Measurements from ENCODE around the gene GNAI1. TPM values are rescaled to one million over a fixed set of nuclear protein-coding genes. Genes with fewer than 3 reads are reported as not detected.

Gene GNAI1
- total RNA-seq, 2 experiments from 2014 or later, result not detected

DNA sequence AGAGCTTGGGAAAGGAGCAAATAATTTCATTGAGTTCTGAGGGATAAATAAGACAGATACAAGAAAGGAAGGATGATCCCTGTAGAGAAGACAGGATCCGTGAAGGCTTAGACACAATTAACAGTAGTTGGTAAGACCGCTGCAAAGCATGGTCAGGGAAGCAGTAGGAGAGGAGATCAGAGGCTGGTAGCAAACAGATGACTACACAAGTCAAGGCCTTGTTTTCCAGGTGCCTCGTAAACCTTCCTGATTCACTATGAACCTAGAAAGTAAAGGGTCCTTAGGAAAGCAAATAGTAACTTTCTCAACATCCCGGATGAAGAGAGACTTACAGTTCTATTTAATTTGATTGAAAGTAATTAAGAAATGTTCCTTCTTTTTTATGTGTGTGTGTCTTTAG is 118.6 kb downstream of the GNAI1 start:
- H3K27ac ChIP-seq (ENCODE audit: low read depth, low read length, poor library complexity, severe bottlenecking), result no peak overlapping the region
- no peak overlapping the region for H3K4me3 ChIP-seq (ENCODE audit: low read depth, low read length, poor library complexity, severe bottlenecking)
- no peak overlapping the region for H2AFZ ChIP-seq (ENCODE audit: low read length)
- TF ChIP-seq, protein P1, sequence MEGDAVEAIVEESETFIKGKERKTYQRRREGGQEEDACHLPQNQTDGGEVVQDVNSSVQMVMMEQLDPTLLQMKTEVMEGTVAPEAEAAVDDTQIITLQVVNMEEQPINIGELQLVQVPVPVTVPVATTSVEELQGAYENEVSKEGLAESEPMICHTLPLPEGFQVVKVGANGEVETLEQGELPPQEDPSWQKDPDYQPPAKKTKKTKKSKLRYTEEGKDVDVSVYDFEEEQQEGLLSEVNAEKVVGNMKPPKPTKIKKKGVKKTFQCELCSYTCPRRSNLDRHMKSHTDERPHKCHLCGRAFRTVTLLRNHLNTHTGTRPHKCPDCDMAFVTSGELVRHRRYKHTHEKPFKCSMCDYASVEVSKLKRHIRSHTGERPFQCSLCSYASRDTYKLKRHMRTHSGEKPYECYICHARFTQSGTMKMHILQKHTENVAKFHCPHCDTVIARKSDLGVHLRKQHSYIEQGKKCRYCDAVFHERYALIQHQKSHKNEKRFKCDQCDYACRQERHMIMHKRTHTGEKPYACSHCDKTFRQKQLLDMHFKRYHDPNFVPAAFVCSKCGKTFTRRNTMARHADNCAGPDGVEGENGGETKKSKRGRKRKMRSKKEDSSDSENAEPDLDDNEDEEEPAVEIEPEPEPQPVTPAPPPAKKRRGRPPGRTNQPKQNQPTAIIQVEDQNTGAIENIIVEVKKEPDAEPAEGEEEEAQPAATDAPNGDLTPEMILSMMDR (conservative IDR thresholded peaks at IDR 0.05; ENCODE audit: low read length), result no peak
- no peak for TF ChIP-seq EZH2phosphoT487 (IDR thresholded peaks at IDR 0.05; ENCODE audit: borderline replicate concordance, low read depth, low read length)
- intact Hi-C loops (cut with micrococcal nuclease; ENCODE audit: unreplicated experiment), result no loop called here
- DNase-seq (ENCODE audit: low spot score), result no peak
- H3K4me1 ChIP-seq (ENCODE audit: insufficient read depth, low read length, poor library complexity, severe bottlenecking), result no peaks in the 10 kb centered on the region
- H3K9me3 ChIP-seq (ENCODE audit: low read length), result no peaks in the 10 kb centered on the region
- ChIA-PET POLR2A (no interaction called here), CTCF (ENCODE audit: unreplicated experiment) (no interaction called here)
- BruUV-seq (replicated peaks), result no TSS peak
- H3K79me2 ChIP-seq (ENCODE audit: insufficient read depth, low read depth, low read length), result no peaks in the 10 kb centered on the region
- H3K9me2 ChIP-seq (ENCODE audit: insufficient read depth, low read length), result no peaks in the 10 kb centered on the region
- H3K36me3 ChIP-seq (ENCODE audit: insufficient read depth, low read length), result no peaks in the 10 kb centered on the region
- H3K4me2 ChIP-seq (ENCODE audit: low read length), result no peak overlapping the region
- H4K20me1 ChIP-seq (ENCODE audit: insufficient read depth, low read length), result no peaks in the 10 kb centered on the region

DNA sequence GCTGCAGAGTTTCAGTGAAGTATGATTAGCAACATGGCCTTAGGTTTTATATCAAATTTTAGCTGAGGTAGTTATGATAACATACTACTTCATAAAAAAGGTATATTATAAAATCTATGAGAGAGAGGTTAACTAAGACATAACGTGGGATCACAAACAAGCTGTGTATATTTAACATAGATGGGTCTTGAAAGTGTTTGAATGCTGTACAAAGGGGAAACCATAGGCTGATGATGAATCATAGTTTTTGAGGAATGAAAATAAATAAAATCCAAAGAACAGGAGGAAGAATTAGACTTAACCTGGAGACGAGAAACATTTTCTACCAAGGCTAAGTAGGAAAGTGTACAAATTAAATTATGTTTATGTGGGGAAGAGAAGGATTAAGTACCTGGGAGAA is 119.0 kb downstream of the GNAI1 start:
- CTCF ChIA-PET (ENCODE audit: unreplicated experiment), result no interaction called here
- intact Hi-C loops (cut with micrococcal nuclease; ENCODE audit: unreplicated experiment), result no loop called here
- BruUV-seq (replicated peaks), result no TSS peak
- no peak for TF ChIP-seq EZH2phosphoT487 (IDR thresholded peaks at IDR 0.05; ENCODE audit: borderline replicate concordance, low read depth, low read length)
- TF ChIP-seq, protein P1 (conservative IDR thresholded peaks at IDR 0.05; ENCODE audit: low read length), result no peak
- no peak overlapping the region for H3K4me2 ChIP-seq (ENCODE audit: low read length)
- no peaks in the 10 kb centered on the region for H4K20me1 ChIP-seq (ENCODE audit: insufficient read depth, low read length)
- no peak for DNase-seq (ENCODE audit: low spot score)
- H3K27ac ChIP-seq (ENCODE audit: low read depth, low read length, poor library complexity, severe bottlenecking), result no peak overlapping the region
- H3K4me3 ChIP-seq (ENCODE audit: low read depth, low read length, poor library complexity, severe bottlenecking), result no peak overlapping the region
- no peaks in the 10 kb centered on the region for H3K9me3 ChIP-seq (ENCODE audit: low read length)
- no peaks in the 10 kb centered on the region for H3K79me2 ChIP-seq (ENCODE audit: insufficient read depth, low read depth, low read length)
- H2AFZ ChIP-seq (ENCODE audit: low read length), result no peak overlapping the region
- no peaks in the 10 kb centered on the region for H3K4me1 ChIP-seq (ENCODE audit: insufficient read depth, low read length, poor library complexity, severe bottlenecking)
- no peaks in the 10 kb centered on the region for H3K36me3 ChIP-seq (ENCODE audit: insufficient read depth, low read length)
- POLR2A ChIA-PET, result no interaction called here
- no peaks in the 10 kb centered on the region for H3K9me2 ChIP-seq (ENCODE audit: insufficient read depth, low read length)

DNA sequence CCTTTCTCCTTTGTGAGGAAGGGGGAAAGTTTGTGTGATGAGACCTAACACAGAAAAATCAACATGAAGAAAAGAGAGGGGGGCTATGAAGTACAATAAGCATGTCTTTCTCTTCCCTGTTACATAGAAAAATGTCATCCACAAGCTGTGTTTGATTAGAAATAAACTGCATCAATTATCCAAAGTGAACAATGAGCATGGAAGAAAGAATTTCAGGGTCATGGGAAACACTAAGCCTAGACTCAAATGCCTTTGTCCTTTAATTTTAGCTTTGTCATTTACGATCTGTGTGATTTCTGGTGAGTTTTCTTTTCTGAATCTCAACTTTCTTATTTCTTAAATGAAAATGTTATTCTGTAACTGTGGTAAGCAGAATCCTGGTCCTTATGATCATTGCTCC is 121.0 kb downstream of the GNAI1 start:
- Histone ChIP-seq H3K4me1 (ENCODE audit: insufficient read depth, low read length, poor library complexity, severe bottlenecking) (no peaks in the 10 kb centered on the region), H3K4me2 (ENCODE audit: low read length) (no peak overlapping the region), H3K27ac (ENCODE audit: low read depth, low read length, poor library complexity, severe bottlenecking) (no peak overlapping the region), H4K20me1 (ENCODE audit: insufficient read depth, low read length) (no peaks in the 10 kb centered on the region), H2AFZ (ENCODE audit: low read length) (no peak overlapping the region), H3K9me3 (ENCODE audit: low read length) (no peaks in the 10 kb centered on the region), H3K79me2 (ENCODE audit: insufficient read depth, low read depth, low read length) (no peaks in the 10 kb centered on the region), H3K4me3 (ENCODE audit: low read depth, low read length, poor library complexity, severe bottlenecking) (no peak overlapping the region), H3K9me2 (ENCODE audit: insufficient read depth, low read length) (no peaks in the 10 kb centered on the region), H3K36me3 (ENCODE audit: insufficient read depth, low read length) (no peaks in the 10 kb centered on the region)
- POLR2A ChIA-PET, result interaction anchor here (0.6 kb wide), 1 partner anchor 986 kb away, joined by 3 read pairs; no protein-coding TSS in a partner anchor
- intact Hi-C loops (cut with micrococcal nuclease; ENCODE audit: unreplicated experiment), result no loop called here
- TF ChIP-seq EZH2phosphoT487 (IDR thresholded peaks at IDR 0.05; ENCODE audit: borderline replicate concordance, low read depth, low read length), result no peak
- TF ChIP-seq, protein P1 (conservative IDR thresholded peaks at IDR 0.05; ENCODE audit: low read length), result no peak
- CTCF ChIA-PET (ENCODE audit: unreplicated experiment), result no interaction called here
- BruUV-seq (replicated peaks), result no TSS peak
- DNase-seq (ENCODE audit: low spot score), result no peak

All from OCI-LY7 (cell line).